NB4 (cell line): Measurements from ENCODE around the gene TRABD2B.

Experiments
- POLR2A ChIP-seq: IDR thresholded peaks from 2 replicates; pipeline ENCODE4 v1.6.1; 2011; ENCODE audit warnings: mild to moderate bottlenecking; ENCODE audit not compliant: insufficient read length; ENCODE audit errors: extremely low read depth
- TF ChIP-seq, protein P1 (sequence below): IDR thresholded peaks from one replicate; pipeline ENCODE4 v1.5.1; 2012; ENCODE audit warnings: low read depth, low read length

DNA sequence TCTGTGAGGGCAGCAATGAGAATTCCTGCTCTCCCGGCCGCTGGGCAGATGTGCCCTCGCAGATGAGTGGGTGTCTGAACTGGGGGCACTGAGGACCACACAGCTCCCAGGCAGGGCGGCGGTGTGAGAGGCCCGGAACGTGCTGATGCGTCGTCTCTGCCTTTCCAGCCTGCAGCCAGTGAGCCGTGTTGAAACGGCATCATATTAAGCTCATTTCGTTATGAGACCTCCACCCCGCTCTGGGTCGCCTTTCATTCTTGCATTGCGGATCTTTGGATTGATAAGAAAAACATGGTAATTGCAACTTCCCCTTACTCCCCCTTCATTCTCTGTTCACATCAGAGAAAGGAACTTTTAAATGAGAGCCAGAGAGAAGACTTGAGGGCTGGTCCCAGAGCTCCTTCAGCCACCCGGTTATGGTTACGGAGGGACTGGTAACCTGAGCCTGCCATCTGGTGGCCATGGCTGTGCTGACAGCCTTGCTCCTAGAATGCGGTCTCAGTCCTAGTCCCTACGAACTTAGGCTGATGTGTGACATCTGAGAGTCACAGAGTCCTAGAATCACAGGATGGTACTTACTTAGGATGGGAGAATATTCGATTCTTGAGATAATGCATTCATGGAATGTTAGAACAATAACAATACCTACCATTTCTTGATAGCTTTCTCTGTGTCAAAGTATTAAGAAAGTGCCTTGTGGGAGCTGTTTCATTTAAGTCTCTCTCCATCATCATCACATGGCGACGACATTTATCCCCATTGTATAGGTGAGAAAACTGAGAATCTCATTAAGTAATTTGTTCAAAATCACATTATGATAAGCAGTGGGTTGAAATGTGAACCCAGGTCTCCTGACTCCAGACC is 271.0 kb downstream of the TRABD2B start:
- TF ChIP-seq POLR2A, result no peak
- TF ChIP-seq, protein P1, sequence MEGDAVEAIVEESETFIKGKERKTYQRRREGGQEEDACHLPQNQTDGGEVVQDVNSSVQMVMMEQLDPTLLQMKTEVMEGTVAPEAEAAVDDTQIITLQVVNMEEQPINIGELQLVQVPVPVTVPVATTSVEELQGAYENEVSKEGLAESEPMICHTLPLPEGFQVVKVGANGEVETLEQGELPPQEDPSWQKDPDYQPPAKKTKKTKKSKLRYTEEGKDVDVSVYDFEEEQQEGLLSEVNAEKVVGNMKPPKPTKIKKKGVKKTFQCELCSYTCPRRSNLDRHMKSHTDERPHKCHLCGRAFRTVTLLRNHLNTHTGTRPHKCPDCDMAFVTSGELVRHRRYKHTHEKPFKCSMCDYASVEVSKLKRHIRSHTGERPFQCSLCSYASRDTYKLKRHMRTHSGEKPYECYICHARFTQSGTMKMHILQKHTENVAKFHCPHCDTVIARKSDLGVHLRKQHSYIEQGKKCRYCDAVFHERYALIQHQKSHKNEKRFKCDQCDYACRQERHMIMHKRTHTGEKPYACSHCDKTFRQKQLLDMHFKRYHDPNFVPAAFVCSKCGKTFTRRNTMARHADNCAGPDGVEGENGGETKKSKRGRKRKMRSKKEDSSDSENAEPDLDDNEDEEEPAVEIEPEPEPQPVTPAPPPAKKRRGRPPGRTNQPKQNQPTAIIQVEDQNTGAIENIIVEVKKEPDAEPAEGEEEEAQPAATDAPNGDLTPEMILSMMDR, result peak; percentile 92
